Measurements from ENCODE around the gene NKX2-3. TPM values are rescaled to one million over a fixed set of nuclear protein-coding genes. Genes with fewer than 3 reads are reported as not detected.

The NKX2-3 gene
- total RNA-seq, 1 experiment from 2014 or later: 0.15 TPM

DNA sequence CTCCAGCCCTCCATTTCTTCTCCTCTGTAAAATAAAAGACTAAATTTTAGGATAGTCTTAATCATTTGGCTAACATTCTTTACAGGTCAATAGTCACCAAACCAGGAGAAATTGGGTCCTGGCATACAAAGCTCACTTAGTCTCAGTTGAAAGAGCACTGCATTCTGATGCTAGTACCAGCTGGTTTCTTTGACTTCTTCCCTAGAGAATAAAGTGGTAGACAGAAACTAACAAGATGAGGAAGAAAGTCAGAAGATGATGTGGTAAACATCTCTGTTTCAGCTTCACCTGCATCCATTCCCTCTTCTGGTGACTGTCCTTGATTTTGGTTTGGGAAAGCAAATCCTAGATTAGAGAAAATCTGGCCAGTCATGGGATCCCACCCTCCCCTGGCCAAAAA is 37.2 kb downstream of the NKX2-3 start:
- Histone ChIP-seq H3K4me1 (ENCODE audit: control insufficient read depth, insufficient read depth, low read length) (no peaks in the 10 kb centered on the region), H3K27ac (ENCODE audit: low read length) (no peak overlapping the region), H3K4me3 (ENCODE audit: low read depth in 2 of 2, low read length in 2 of 2) (no peak overlapping the region), H3K27me3 (ENCODE audit: control insufficient read depth, insufficient read depth, low read length) (0 out of 2 replicates have a peak, but pooled peaks cover 5% of the 10 kb centered on the region), H3K9me3 (ENCODE audit: control insufficient read depth, insufficient read depth, low read depth, low read length) (no peaks in the 10 kb centered on the region), H3K36me3 (ENCODE audit: control insufficient read depth, insufficient read depth, low read length) (no peaks in the 10 kb centered on the region)
- intact Hi-C loops (cut with micrococcal nuclease; ENCODE audit: unreplicated experiment): loop anchor here (10.0 kb wide), 1 partner anchor 145 kb away; no protein-coding TSS in a partner anchor
- CTCF ChIA-PET: no interaction called here
- POLR2A ChIA-PET: no interaction called here
- DNase-seq (ENCODE audit: low read depth, low spot score) (no peak), ATAC-seq (no peak)
- TF ChIP-seq POLR2AphosphoS5 (IDR thresholded peaks at IDR 0.05; ENCODE audit: low read depth, low read length): no peak
- no peak for TF ChIP-seq TCF7L2 (IDR thresholded peaks at IDR 0.05; ENCODE audit: low read depth, low read length)
- TF ChIP-seq, protein P1, sequence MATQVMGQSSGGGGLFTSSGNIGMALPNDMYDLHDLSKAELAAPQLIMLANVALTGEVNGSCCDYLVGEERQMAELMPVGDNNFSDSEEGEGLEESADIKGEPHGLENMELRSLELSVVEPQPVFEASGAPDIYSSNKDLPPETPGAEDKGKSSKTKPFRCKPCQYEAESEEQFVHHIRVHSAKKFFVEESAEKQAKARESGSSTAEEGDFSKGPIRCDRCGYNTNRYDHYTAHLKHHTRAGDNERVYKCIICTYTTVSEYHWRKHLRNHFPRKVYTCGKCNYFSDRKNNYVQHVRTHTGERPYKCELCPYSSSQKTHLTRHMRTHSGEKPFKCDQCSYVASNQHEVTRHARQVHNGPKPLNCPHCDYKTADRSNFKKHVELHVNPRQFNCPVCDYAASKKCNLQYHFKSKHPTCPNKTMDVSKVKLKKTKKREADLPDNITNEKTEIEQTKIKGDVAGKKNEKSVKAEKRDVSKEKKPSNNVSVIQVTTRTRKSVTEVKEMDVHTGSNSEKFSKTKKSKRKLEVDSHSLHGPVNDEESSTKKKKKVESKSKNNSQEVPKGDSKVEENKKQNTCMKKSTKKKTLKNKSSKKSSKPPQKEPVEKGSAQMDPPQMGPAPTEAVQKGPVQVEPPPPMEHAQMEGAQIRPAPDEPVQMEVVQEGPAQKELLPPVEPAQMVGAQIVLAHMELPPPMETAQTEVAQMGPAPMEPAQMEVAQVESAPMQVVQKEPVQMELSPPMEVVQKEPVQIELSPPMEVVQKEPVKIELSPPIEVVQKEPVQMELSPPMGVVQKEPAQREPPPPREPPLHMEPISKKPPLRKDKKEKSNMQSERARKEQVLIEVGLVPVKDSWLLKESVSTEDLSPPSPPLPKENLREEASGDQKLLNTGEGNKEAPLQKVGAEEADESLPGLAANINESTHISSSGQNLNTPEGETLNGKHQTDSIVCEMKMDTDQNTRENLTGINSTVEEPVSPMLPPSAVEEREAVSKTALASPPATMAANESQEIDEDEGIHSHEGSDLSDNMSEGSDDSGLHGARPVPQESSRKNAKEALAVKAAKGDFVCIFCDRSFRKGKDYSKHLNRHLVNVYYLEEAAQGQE (IDR thresholded peaks at IDR 0.05; ENCODE audit: insufficient read depth in 1 of 2, low read depth in 2 of 2, low read length in 1 of 2): no peak
- TF ChIP-seq SIN3A (IDR thresholded peaks at IDR 0.05; ENCODE audit: borderline replicate concordance, insufficient read depth, low read depth, low read length): no peak
- no peak for TF ChIP-seq CTCF (IDR thresholded peaks at IDR 0.05)
- BruUV-seq (replicated peaks): no TSS peak
- in situ Hi-C loops (cut with HindIII; ENCODE audit: low pct_unique_long_range_greater_than_20kb, low sequenced_read_pairs): no loop called here

DNA sequence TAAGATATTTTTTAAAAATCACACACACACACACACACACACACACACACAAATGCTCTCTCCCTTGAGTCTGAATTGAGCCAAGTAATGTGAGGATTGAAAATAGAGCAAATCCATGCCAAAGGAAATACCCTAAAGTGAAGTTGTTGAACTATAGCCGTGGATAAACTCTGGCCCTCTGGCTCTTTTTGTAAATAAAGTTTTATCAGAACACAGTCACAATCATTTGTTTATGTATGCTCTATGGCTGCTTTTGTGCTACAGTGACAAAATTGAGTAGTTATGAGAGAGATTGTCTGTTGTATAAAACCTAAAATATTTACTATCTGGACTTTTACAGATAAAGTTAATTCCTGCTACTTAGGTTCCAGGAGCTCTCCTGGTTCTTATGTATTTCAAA is 39.1 kb downstream of the NKX2-3 start:
- ATAC-seq: no peak
- CTCF ChIA-PET: no interaction called here
- DNase-seq (ENCODE audit: low read depth, low spot score): no peak
- POLR2A ChIA-PET: interaction anchor here (0.5 kb wide), 1 partner anchor 395 kb away, joined by 4 read pairs; no protein-coding TSS in a partner anchor
- no peaks in the 10 kb centered on the region for H3K36me3 ChIP-seq (ENCODE audit: control insufficient read depth, insufficient read depth, low read length)
- no peaks in the 10 kb centered on the region for H3K4me1 ChIP-seq (ENCODE audit: control insufficient read depth, insufficient read depth, low read length)
- H3K27ac ChIP-seq (ENCODE audit: low read length): no peak overlapping the region
- no TSS peak for BruUV-seq (replicated peaks)
- H3K27me3 ChIP-seq (ENCODE audit: control insufficient read depth, insufficient read depth, low read length): 0 out of 2 replicates have a peak, but pooled peaks cover 5% of the 10 kb centered on the region
- intact Hi-C loops (cut with micrococcal nuclease; ENCODE audit: unreplicated experiment) (no loop called here), in situ Hi-C loops (cut with HindIII; ENCODE audit: low pct_unique_long_range_greater_than_20kb, low sequenced_read_pairs) (no loop called here)
- no peaks in the 10 kb centered on the region for H3K9me3 ChIP-seq (ENCODE audit: control insufficient read depth, insufficient read depth, low read depth, low read length)
- TF ChIP-seq, protein P1 (IDR thresholded peaks at IDR 0.05; ENCODE audit: insufficient read depth in 1 of 2, low read depth in 2 of 2, low read length in 1 of 2): no peak
- TF ChIP-seq POLR2AphosphoS5 (IDR thresholded peaks at IDR 0.05; ENCODE audit: low read depth, low read length) (no peak), SIN3A (IDR thresholded peaks at IDR 0.05; ENCODE audit: borderline replicate concordance, insufficient read depth, low read depth, low read length) (no peak), TCF7L2 (IDR thresholded peaks at IDR 0.05; ENCODE audit: low read depth, low read length) (no peak), CTCF (IDR thresholded peaks at IDR 0.05) (no peak)
- H3K4me3 ChIP-seq (ENCODE audit: low read depth in 2 of 2, low read length in 2 of 2): no peak overlapping the region

Data from Panc1 (cell line).